ENCODE results near the gene FKBP15. TPM values are rescaled to one million over a fixed set of nuclear protein-coding genes. Genes with fewer than 3 reads are reported as not detected.

FKBP15 gene
- total RNA-seq, 2 experiments from 2014 or later, result 25.8 to 27.7 TPM

DNA sequence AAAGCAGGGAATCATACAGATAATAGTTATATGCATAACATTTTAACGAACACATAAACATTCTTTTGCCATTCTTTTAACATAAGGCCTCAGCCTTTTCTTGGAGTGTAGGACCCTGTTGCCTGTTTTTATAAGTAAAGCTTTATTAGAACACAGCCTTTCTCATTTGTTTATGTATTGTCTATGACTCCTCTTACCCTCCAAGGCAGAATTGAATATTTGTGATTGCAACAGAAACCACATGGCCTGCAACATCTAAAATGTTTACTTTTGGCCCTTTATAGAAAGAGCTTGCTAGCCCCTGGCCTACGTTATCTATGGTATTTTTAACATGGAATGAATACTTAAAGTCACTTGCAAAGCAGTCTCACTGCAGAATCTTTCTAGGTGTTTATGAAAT, 2.9 kb upstream of the FKBP15 start:
- no peak overlapping the region for H3K27ac Mint-ChIP-seq
- no peak for DNase-seq
- intact Hi-C loops (cut with micrococcal nuclease), result loop anchor here (5.0 kb wide), 1 partner anchor 118 kb away; the partner anchor contains the start of gene WDR31
- POLR2A ChIA-PET, result no interaction called here
- CTCF ChIA-PET, result no interaction called here
- H3K4me1 Mint-ChIP-seq (ENCODE audit: low read depth), result peaks cover 28% of the 10 kb centered on the region
- H3K4me3 Mint-ChIP-seq, result no peak overlapping the region
- no peaks in the 10 kb centered on the region for H3K9me3 Mint-ChIP-seq
- no peaks in the 10 kb centered on the region for H3K27me3 Mint-ChIP-seq
- peaks cover 8% of the 10 kb centered on the region for H3K36me3 Mint-ChIP-seq

DNA sequence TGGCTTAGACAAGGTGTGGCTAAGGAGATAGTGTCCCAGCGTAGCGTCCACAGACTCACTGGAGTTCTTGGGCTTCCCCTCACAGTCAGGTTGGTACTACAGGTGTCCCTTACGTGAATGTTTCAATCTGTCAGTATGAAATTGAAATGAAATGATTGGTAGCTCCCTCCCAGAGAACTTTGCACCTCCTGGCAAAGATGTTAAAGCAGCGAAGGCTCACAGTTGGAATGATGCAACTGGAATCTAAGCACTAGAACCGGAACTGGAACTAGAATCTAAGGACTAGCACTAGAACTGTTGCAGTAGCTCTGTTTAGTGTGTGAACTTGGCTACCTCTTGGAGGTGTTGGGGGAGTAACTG, 1.4 kb upstream of the FKBP15 start:
- Mint-ChIP-seq H3K4me1 (ENCODE audit: low read depth) (peaks cover 30% of the 10 kb centered on the region), H3K4me3 (peak overlapping the region; percentile 94), H3K9me3 (no peaks in the 10 kb centered on the region), H3K27ac (no peak overlapping the region), H3K36me3 (peaks cover 10% of the 10 kb centered on the region), H3K27me3 (no peaks in the 10 kb centered on the region)
- POLR2A ChIA-PET, result interaction anchor here (1.7 to 4.7 kb wide), 4 partner anchors 53 to 71 kb away, joined by 4 to 37 read pairs (median 18); partner anchors contain the start of genes CDC26, PRPF4 and SLC31A2
- intact Hi-C loops (cut with micrococcal nuclease), result loop anchor here (5.0 kb wide), 1 partner anchor 120 kb away; the partner anchor contains the start of gene WDR31
- CTCF ChIA-PET, result interaction anchor here (1.1 to 3.5 kb wide), 4 partner anchors 43 to 68 kb away, joined by 3 to 46 read pairs (median 4); partner anchors contain the start of genes CDC26 and PRPF4
- no peak for DNase-seq

DNA sequence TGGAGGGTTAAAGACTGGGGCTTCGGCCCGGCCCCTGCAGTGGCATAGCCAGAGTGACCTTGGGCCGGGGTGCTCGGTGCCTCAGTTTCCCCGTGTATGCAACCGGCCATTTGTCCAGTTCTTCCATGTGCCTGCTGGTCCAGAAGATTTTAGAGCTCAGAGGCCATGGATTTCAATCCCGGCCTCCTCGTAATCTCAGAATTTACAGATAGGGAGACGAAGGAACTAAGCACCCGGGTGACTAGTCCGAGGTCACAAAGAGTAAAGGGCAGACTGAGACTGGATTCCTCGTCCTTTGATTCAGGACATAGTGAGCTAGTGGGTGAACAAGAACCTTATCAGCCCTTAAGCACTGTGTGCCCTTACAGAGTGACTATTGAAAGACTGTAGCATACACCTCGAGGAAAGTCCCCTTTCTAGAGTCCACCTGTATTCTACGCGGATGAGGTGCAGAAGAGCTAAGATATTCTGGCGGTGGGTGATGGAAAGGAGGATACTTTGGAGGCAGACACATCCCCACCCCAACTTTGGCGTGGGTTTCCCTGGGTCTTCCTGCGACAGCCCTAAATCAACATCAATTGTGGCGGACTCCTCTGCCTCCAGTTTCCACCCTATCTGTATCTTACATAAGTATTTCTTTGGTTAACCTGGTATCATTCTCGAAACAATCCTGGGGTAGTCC, 864 bp upstream of the FKBP15 start:
- Mint-ChIP-seq H3K4me1 (ENCODE audit: low read depth) (peaks cover 30% of the 10 kb centered on the region), H3K9me3 (no peaks in the 10 kb centered on the region), H3K36me3 (peaks cover 10% of the 10 kb centered on the region), H3K27me3 (no peaks in the 10 kb centered on the region), H3K27ac (peak overlapping the region; percentile 92), H3K4me3 (peak overlapping the region; percentile 94)
- ChIA-PET POLR2A (interaction anchor here (0.8 to 4.7 kb wide), 8 partner anchors 47 to 188 kb away, joined by 3 to 37 read pairs (median 13); partner anchors contain the start of genes C9orf43, CDC26, POLE3 and PRPF4), CTCF (interaction anchor here (0.7 to 3.5 kb wide), 8 partner anchors 36 to 434 kb away, joined by 3 to 46 read pairs (median 4); partner anchors contain the start of genes CDC26, PRPF4 and SLC31A2)
- DNase-seq, result peak; percentile 9
- intact Hi-C loops (cut with micrococcal nuclease), result loop anchor here (1.0 to 5.0 kb wide), 7 partner anchors 53 to 467 kb away; partner anchors contain the start of genes ALAD, C9orf43, CDC26 and POLE3

GRCh38 chr9:113220467-113221002, 542 bp downstream of the FKBP15 start:
- CTCF ChIA-PET, result interaction anchor here (0.8 to 3.5 kb wide), 9 partner anchors 49 to 371 kb away, joined by 3 to 46 read pairs (median 4); partner anchors contain the start of genes ALAD, CDC26, PRPF4 and SLC31A2
- Mint-ChIP-seq H3K4me3 (peak overlapping the region; percentile 94), H3K36me3 (peaks cover 10% of the 10 kb centered on the region), H3K27me3 (no peaks in the 10 kb centered on the region), H3K27ac (peak overlapping the region; percentile 92), H3K4me1 (ENCODE audit: low read depth) (peaks cover 36% of the 10 kb centered on the region), H3K9me3 (no peaks in the 10 kb centered on the region)
- POLR2A ChIA-PET, result interaction anchor here (0.7 to 4.7 kb wide), 11 partner anchors 49 to 359 kb away, joined by 3 to 37 read pairs (median 5); partner anchors contain the start of genes ALAD, C9orf43, CDC26 and HDHD3
- intact Hi-C loops (cut with micrococcal nuclease), result loop anchor here (1.0 to 5.0 kb wide), 8 partner anchors 49 to 466 kb away; partner anchors contain the start of genes ALAD, C9orf43, CDC26 and POLE3
- peak; percentile 17 for DNase-seq

- Mint-ChIP-seq H3K4me1 (ENCODE audit: low read depth) (peaks cover 40% of the 10 kb centered on the region), H3K9me3 (no peaks in the 10 kb centered on the region), H3K27me3 (no peaks in the 10 kb centered on the region), H3K4me3 (peak overlapping the region; percentile 94), H3K27ac (peak overlapping the region; percentile 92), H3K36me3 (peaks cover 10% of the 10 kb centered on the region)
- CTCF ChIA-PET, result interaction anchor here (0.8 to 3.5 kb wide), 9 partner anchors 50 to 371 kb away, joined by 3 to 46 read pairs (median 4); partner anchors contain the start of genes ALAD, CDC26, PRPF4 and SLC31A2
- POLR2A ChIA-PET, result interaction anchor here (0.8 to 4.7 kb wide), 8 partner anchors 49 to 359 kb away, joined by 3 to 37 read pairs (median 11); partner anchors contain the start of genes ALAD, C9orf43, CDC26 and POLE3
- DNase-seq, result peak; percentile 57
- intact Hi-C loops (cut with micrococcal nuclease), result loop anchor here (1.0 to 5.0 kb wide), 6 partner anchors 49 to 465 kb away; partner anchors contain the start of genes ALAD, SLC31A2 and WDR31
Measured at GRCh38 chr9:113219969-113220368, 1.1 kb downstream of the FKBP15 start.

DNA sequence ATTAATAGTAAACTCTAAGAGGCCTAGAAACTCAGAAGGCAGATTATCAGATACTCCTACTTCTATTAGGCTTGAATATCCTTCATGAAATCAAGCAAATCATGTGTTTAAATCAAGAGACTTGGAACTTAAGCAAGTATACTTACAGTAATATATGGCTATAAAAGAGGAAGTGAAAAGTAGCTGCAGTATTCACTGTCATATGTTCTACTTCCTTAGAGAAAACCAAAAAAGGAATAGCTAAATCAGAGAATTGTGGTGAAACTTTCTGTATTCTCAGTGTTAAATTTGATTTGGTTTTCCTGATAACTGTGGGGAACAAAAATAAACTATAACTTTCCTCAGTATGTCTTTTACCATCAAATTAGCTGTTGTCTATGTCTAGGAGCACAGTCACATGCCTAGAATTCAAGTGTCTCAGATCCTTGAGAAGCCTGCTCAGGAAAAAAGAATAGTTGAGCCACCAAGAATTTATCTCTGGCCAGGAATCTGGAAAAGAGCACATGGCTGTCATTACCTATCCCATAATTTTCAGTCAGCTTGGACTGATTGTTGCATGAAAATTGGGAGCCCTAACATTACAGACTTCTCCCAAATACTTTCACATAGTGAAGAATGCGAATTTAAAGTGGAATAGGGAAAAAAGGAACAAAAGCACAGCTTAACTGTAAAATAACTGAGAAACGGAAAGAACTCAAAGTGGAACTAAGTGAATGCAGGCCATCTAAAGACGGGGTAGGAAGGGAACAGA, 1.7 kb downstream of the FKBP15 start:
- DNase-seq, result no peak
- peak overlapping the region; percentile 92 for H3K27ac Mint-ChIP-seq
- peaks cover 45% of the 10 kb centered on the region for H3K4me1 Mint-ChIP-seq (ENCODE audit: low read depth)
- no peaks in the 10 kb centered on the region for H3K9me3 Mint-ChIP-seq
- intact Hi-C loops (cut with micrococcal nuclease), result no loop called here
- ChIA-PET CTCF (interaction anchor here (1.0 to 3.5 kb wide), 6 partner anchors 55 to 372 kb away, joined by 3 to 46 read pairs (median 5); partner anchors contain the start of genes ALAD, CDC26, PRPF4 and SLC31A2), POLR2A (interaction anchor here (0.6 to 4.7 kb wide), 7 partner anchors 12 to 191 kb away, joined by 3 to 37 read pairs (median 4); partner anchors contain the start of genes C9orf43, CDC26, POLE3 and PRPF4)
- H3K4me3 Mint-ChIP-seq, result peak overlapping the region; percentile 94
- H3K27me3 Mint-ChIP-seq, result no peaks in the 10 kb centered on the region
- H3K36me3 Mint-ChIP-seq, result peaks cover 6% of the 10 kb centered on the region

GRCh38 chr9:113216406-113216805, 4.7 kb downstream of the FKBP15 start:
- peaks cover 18% of the 10 kb centered on the region for H3K36me3 Mint-ChIP-seq
- no peak overlapping the region for H3K4me3 Mint-ChIP-seq
- peaks cover 36% of the 10 kb centered on the region for H3K4me1 Mint-ChIP-seq (ENCODE audit: low read depth)
- no peaks in the 10 kb centered on the region for H3K27me3 Mint-ChIP-seq
- DNase-seq, result no peak
- H3K27ac Mint-ChIP-seq, result no peak overlapping the region
- H3K9me3 Mint-ChIP-seq, result no peaks in the 10 kb centered on the region
- intact Hi-C loops (cut with micrococcal nuclease), result no loop called here
- ChIA-PET CTCF (no interaction called here), POLR2A (no interaction called here)

DNA sequence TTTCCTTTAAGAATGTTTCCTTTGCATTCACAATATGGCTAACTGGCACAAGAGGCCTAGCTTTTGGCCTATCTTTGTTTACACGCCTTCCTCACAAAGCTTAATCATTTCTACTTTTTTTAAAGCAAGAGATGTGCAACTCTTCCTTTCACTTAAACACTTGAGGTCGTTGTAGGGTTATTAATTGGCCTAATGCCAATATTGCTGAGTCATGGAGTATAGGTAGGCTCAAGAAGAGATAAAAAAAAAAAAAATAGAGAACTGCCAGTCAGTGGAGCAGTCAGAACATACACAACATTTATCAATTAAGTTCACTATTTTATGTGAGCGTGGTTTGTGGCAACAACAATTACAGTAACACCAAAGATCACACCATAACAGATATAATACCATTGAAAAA, 5.9 kb downstream of the FKBP15 start:
- POLR2A ChIA-PET, result interaction anchor here (1.3 kb wide), 1 partner anchor 60 kb away, joined by 3 read pairs; the partner anchor contains the start of gene CDC26
- Mint-ChIP-seq H3K36me3 (peaks cover 27% of the 10 kb centered on the region), H3K9me3 (no peaks in the 10 kb centered on the region), H3K4me1 (ENCODE audit: low read depth) (peaks cover 34% of the 10 kb centered on the region), H3K4me3 (no peak overlapping the region), H3K27me3 (no peaks in the 10 kb centered on the region), H3K27ac (no peak overlapping the region)
- intact Hi-C loops (cut with micrococcal nuclease), result no loop called here
- CTCF ChIA-PET, result no interaction called here
- DNase-seq, result no peak

DNA sequence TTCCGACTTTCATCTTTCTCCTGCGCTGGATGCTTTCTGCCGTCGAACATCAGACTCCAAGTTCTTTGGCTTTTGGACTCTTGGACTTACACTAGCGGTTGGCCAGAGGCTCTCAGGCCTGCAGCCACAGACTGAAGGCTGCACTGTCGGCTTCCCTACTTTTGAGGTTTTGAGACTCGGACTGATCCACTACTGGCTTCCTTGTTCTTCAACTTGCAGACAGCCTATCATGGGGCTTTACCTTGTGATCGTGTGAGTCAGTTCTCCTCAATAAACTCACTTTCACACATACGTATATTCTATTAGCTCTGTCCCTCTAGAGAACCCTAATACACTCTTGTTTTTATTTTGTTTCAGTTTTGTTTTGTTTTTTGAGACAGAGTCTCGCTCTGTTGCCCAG, 10.3 kb downstream of the FKBP15 start:
- H3K27ac Mint-ChIP-seq, result no peak overlapping the region
- intact Hi-C loops (cut with micrococcal nuclease), result no loop called here
- H3K4me1 Mint-ChIP-seq (ENCODE audit: low read depth), result peaks cover 10% of the 10 kb centered on the region
- CTCF ChIA-PET, result no interaction called here
- no peak overlapping the region for H3K4me3 Mint-ChIP-seq
- H3K27me3 Mint-ChIP-seq, result no peaks in the 10 kb centered on the region
- H3K9me3 Mint-ChIP-seq, result no peaks in the 10 kb centered on the region
- H3K36me3 Mint-ChIP-seq, result peaks cover 42% of the 10 kb centered on the region
- POLR2A ChIA-PET, result no interaction called here
- no peak for DNase-seq

DNA sequence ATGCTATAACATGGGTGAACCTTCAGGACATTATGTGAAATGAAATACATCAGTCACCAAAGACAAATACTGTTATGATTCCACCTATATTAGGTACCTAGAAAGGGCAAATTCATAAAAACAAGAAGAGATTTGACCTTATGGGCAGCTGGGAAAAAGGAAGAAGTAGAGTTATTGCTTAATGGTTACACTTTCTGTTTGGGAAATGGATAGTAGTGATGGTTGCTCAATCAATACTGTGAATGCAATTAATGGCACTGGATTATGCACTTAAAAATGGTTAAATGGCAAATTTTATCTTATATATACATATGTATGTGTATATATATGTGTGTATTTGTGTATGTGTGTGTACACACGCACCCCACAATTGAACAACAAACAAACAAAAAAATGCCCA, 15.2 kb downstream of the FKBP15 start:
- Mint-ChIP-seq H3K9me3 (no peaks in the 10 kb centered on the region), H3K4me1 (ENCODE audit: low read depth) (no peaks in the 10 kb centered on the region), H3K27ac (no peak overlapping the region), H3K27me3 (no peaks in the 10 kb centered on the region), H3K36me3 (peaks cover 51% of the 10 kb centered on the region), H3K4me3 (no peak overlapping the region)
- DNase-seq, result no peak
- ChIA-PET CTCF (no interaction called here), POLR2A (no interaction called here)
- intact Hi-C loops (cut with micrococcal nuclease), result no loop called here

DNA sequence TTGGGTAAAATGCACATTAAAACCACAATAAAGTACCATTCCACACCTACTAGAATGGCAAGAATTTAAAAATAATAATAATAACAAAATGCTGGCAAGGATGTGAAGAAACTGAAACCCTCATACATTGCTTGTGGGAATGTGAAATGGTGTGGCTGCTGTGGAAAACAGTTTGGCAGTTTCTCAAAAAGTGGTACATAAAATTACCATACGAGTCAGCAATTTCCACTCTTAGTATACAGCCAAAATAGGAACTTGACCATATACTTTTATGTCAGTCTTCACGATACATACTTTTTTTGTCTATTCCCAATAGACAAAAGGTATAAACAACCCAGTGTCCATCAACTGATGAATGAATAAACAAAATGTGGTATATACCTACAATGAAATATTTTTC, 15.6 kb downstream of the FKBP15 start:
- POLR2A ChIA-PET, result no interaction called here
- Mint-ChIP-seq H3K4me3 (no peak overlapping the region), H3K36me3 (peaks cover 48% of the 10 kb centered on the region), H3K27me3 (no peaks in the 10 kb centered on the region), H3K9me3 (no peaks in the 10 kb centered on the region), H3K4me1 (ENCODE audit: low read depth) (no peaks in the 10 kb centered on the region), H3K27ac (no peak overlapping the region)
- no peak for DNase-seq
- CTCF ChIA-PET, result no interaction called here
- intact Hi-C loops (cut with micrococcal nuclease), result no loop called here

Data from activated CD4-positive, alpha-beta memory T cell treated with anti-CD3 and anti-CD28 coated beads for 36 hours (primary cell).